Prostate gland (tissue), 2 donors: ENCODE results near the gene ZG16. TPM values are rescaled to one million over a fixed set of nuclear protein-coding genes. Genes with fewer than 3 reads are reported as not detected.

ENCODE experiments used
- DNase-seq: peaks from one replicate; pipeline ENCODE4 v3.0.0-alpha.2; 2019; ENCODE audit warnings: low spot score
- H3K27ac ChIP-seq, 2 donors: fragments of 200-600 bp; sonication (generic); 2 replicates each; pipeline ENCODE4 v1.5.1; 2017 to 2019
- H3K27me3 ChIP-seq: fragments of 200-600 bp; sonication (generic); replicated peaks from 2 replicates; pipeline ENCODE4 v1.5.1; 2019; ENCODE audit not compliant: insufficient read depth
- H3K36me3 ChIP-seq, 2 donors: fragments of 200-600 bp; sonication (generic); 1 replicate in 1 of 2; 2 replicates in 1 of 2; pipeline versions ENCODE4 v1.5.1 to v1.8.1; 2017 to 2019
- H3K4me1 ChIP-seq: fragments of 200-600 bp; sonication (generic); replicated peaks from 2 replicates; pipeline ENCODE4 v1.5.1; 2019
- H3K4me3 ChIP-seq, 2 donors: fragments of 200-600 bp; sonication (generic); 2 replicates each; pipeline ENCODE4 v1.5.1; 2017 to 2019
- H3K9me3 ChIP-seq: fragments of 200-600 bp; sonication (generic); 2 replicates; pipeline ENCODE4 v1.5.1; 2017
- POLR2A ChIP-seq: fragments of 450-650 bp; IDR thresholded peaks from one replicate; pipeline ENCODE4 v1.6.1; 2016; ENCODE audit warnings: antibody characterized with exemption, mild to moderate bottlenecking
- POLR2AphosphoS5 ChIP-seq: sonication (generic); formaldehyde crosslinking; IDR thresholded peaks from one replicate; pipeline ENCODE4 v1.6.1; 2017; ENCODE audit warnings: antibody characterized with exemption
- WGBS: methylation state at CpG from one replicate; pipeline ENCODE4 v1.1.5; 2018; 5-methylcytosine and 5-hydroxymethylcytosine counted together
- intact Hi-C: fragments of 100-400 bp; cut with DNase I; formaldehyde crosslinking; loops from one replicate; pipeline ENCODE4 v1.14.2; 2022
- total RNA-seq, 2 donors: library from RNA; depleted of rRNA; stranded (reverse); fragments of >200 nt; gene quantifications; one replicate each; pipeline ENCODE4 v1.1.0, GENCODE V29; 2016
- TF ChIP-seq, protein P1 (sequence below), 4 experiments: fragments of 200-600 bp in 2 of 4; fragments of 450-650 bp in 2 of 4; sonication (generic) in 2 of 4; IDR thresholded peaks; 1 replicate in 3 of 4; 2 replicates in 1 of 4; pipeline ENCODE4 v1.5.1; 2016 to 2019; ENCODE audit warnings: antibody characterized with exemption in 4 of 4, mild to moderate bottlenecking in 2 of 4, moderate library complexity in 2 of 4

Gene ZG16
- total RNA-seq, 2 donors from 2014 or later: not detected

DNA sequence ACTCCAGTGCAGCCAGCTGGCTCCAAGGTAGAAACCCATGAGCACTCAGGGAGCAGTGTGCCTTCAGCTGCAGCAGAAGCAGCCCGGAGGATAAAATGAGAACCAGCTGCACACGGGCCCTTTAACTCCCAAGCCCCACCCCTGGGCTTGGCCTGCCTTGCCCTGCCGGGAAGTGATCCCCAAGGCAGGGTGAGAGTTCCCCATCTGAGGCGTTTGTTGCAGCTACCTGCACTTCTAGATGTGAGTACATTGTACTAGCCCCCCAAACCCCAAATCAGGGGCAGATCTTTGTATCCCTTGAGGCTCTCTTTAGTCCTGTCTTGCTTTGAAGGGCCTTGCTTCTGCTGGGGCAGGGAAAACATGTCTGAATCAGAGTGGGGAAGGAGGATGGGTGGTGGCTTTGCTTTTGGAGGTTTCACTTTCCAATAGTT lies 42.2 kb downstream of the ZG16 start, which contains the start of gene MVP:
Gene MVP, plus strand, starts transcription at position 192 of the 431 bp plus-strand sequence. CDS start 10,088 bp downstream, outside the sequence.
- Histone ChIP-seq H3K4me3 (peak within 1 kb of the TSS; percentile 40 to 43), H3K27ac (peak within 1 kb of the TSS; percentile 76 to 78), H3K36me3 (no peaks in the 10 kb centered on the region), H3K4me1 (peaks cover 12% of the 10 kb centered on the region), H3K9me3 (no peaks in the 10 kb centered on the region), H3K27me3 (no peaks in the 10 kb centered on the region)
- peak; percentile 63 for DNase-seq
- TF ChIP-seq POLR2AphosphoS5 (peak; percentile 85), POLR2A (peak; percentile 74)
- TF ChIP-seq, protein P1, sequence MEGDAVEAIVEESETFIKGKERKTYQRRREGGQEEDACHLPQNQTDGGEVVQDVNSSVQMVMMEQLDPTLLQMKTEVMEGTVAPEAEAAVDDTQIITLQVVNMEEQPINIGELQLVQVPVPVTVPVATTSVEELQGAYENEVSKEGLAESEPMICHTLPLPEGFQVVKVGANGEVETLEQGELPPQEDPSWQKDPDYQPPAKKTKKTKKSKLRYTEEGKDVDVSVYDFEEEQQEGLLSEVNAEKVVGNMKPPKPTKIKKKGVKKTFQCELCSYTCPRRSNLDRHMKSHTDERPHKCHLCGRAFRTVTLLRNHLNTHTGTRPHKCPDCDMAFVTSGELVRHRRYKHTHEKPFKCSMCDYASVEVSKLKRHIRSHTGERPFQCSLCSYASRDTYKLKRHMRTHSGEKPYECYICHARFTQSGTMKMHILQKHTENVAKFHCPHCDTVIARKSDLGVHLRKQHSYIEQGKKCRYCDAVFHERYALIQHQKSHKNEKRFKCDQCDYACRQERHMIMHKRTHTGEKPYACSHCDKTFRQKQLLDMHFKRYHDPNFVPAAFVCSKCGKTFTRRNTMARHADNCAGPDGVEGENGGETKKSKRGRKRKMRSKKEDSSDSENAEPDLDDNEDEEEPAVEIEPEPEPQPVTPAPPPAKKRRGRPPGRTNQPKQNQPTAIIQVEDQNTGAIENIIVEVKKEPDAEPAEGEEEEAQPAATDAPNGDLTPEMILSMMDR (IDR thresholded peaks at IDR 0.05): no peak
- 0% methylated on average over 4 of the region's 4 CpGs for WGBS
- intact Hi-C loops: loop anchor here (10.0 kb wide), 1 partner anchor 145 kb away; the partner anchor contains the start of gene TMEM219

DNA sequence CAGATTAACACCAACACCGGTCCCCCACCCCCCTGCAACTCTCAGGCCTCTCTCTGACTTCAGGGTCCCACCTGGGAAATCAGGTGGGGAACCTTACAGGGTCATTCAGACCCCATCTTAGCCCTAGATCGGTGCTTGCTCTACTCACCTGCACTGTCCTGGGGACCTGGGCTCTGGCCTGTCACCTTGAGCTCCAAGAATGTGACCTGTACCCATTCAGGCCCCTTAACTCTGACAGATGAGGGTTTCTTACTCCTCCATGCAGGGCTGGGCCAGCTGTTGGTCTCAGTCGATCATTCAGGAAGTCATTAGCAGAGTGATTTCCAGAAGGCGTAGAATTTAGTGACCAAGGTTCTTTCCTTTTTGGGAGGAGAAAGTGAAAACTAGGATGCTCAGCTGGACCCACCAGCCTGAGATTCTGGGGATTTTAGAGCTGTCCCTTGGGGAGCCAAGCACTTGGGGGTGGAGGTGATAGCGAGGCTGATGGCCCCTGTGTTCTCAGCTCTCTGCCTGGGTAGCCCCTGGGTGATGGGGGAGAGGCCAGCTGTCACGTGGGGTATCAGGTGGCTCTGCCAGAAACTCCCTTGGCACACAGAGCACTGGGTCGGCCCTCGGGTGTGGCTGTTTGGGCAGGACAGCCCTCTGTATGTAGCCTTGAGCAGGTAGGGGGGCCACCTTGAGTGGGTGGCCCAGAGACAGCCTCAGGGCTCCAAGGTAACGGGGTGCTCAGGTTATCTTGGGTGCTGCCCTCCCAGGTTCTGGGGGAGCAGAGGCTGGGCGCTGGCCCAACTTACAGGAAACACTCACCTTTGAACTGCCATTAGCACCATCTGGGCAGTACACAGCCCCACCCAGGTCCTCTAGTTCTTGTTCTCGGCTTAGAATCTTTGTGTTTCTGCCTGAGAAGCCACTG lies 42.9 kb downstream of the ZG16 start:
- intact Hi-C loops: loop anchor here (10.0 kb wide), 1 partner anchor 144 kb away; the partner anchor contains the start of gene TMEM219
- TF ChIP-seq POLR2A (peak; percentile 89), POLR2AphosphoS5 (peak; percentile 35)
- TF ChIP-seq, protein P1 (IDR thresholded peaks at IDR 0.05): no peak
- Histone ChIP-seq H3K27me3 (no peaks in the 10 kb centered on the region), H3K9me3 (no peaks in the 10 kb centered on the region), H3K27ac (peak overlapping the region; percentile 76 to 78), H3K4me3 (peak overlapping the region; percentile 40 to 43), H3K36me3 (no peaks in the 10 kb centered on the region), H3K4me1 (peaks cover 12% of the 10 kb centered on the region)
- peak; percentile 61 for DNase-seq
- 25% methylated on average over 10 of the region's 11 CpGs for WGBS

DNA sequence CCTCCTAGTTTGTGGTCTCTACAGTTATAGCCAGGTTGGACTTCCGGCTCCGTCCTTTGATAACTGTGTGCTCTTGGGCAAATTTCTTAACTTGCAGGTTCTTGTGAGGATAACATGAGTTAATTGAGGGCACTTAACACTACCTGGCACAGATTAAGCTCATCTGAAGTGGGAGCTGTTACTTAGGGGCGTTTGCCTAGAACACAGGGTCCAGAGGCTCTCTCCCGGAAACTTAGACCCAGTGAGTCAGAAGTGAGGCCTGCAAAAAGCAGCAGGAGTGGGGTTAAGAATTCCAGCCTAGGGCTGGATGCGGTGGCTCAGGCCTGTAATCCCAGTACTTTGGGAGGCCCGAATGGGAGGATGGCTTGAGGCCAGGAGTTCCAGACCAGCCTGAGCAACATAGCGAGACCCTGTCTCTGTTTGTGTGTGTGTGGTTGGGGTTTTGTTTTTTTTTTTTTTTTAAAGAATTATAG lies 43.6 kb downstream of the ZG16 start:
- H3K27ac ChIP-seq: peak overlapping the region; percentile 76 to 78
- no peak for DNase-seq
- no peaks in the 10 kb centered on the region for H3K27me3 ChIP-seq
- peaks cover 12% of the 10 kb centered on the region for H3K4me1 ChIP-seq
- H3K4me3 ChIP-seq: peak overlapping the region; percentile 40 to 43
- intact Hi-C loops: loop anchor here (10.0 kb wide), 1 partner anchor 143 kb away; the partner anchor contains the start of gene TMEM219
- no peaks in the 10 kb centered on the region for H3K9me3 ChIP-seq
- no peaks in the 10 kb centered on the region for H3K36me3 ChIP-seq
- WGBS: 50% methylated on average over 7 of the region's 7 CpGs
- TF ChIP-seq, protein P1 (IDR thresholded peaks at IDR 0.05): no peak
- TF ChIP-seq POLR2AphosphoS5: no peak
- no peak for TF ChIP-seq POLR2A

DNA sequence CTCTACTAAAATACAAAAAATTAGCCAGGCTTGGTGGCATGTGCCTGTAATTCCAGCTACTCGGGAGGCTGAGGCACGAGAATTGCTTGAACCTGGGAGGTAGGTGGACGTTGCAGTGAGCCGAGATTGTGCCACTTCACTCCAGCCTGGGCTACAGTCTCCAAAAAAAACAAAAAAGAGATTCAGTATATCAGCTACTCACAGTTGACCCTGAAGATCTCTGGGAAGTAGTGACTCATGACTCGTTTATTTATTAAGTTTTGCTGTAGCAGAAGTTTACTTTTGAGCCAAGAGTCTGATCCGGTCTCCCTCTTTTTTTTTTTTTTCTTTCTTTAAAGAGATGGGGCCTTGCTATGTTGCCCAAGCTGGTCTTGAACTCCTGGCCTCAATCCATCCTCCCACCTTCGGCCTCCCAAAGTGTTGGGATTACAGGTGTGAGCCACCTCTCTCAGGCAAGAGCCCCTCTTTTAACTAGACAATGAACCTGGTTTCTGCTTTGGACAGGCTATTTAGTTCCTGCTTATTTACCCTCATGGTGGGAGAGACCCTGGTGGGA lies 46.6 kb downstream of the ZG16 start:
- peak overlapping the region; percentile 54 for H3K27ac ChIP-seq
- intact Hi-C loops: loop anchor here (10.0 kb wide), 1 partner anchor 140 kb away; the partner anchor contains the start of gene TMEM219
- H3K4me1 ChIP-seq: peaks cover 12% of the 10 kb centered on the region
- H3K9me3 ChIP-seq: no peaks in the 10 kb centered on the region
- H3K4me3 ChIP-seq: no peak overlapping the region
- no peak for TF ChIP-seq POLR2AphosphoS5
- no peak for TF ChIP-seq POLR2A
- TF ChIP-seq, protein P1 (IDR thresholded peaks at IDR 0.05): no peak
- DNase-seq: no peak
- WGBS: 48% methylated on average over 7 of the region's 7 CpGs
- no peaks in the 10 kb centered on the region for H3K36me3 ChIP-seq
- no peaks in the 10 kb centered on the region for H3K27me3 ChIP-seq
